ENCODE data around the gene XYLT1.

XYLT1 gene

DNA sequence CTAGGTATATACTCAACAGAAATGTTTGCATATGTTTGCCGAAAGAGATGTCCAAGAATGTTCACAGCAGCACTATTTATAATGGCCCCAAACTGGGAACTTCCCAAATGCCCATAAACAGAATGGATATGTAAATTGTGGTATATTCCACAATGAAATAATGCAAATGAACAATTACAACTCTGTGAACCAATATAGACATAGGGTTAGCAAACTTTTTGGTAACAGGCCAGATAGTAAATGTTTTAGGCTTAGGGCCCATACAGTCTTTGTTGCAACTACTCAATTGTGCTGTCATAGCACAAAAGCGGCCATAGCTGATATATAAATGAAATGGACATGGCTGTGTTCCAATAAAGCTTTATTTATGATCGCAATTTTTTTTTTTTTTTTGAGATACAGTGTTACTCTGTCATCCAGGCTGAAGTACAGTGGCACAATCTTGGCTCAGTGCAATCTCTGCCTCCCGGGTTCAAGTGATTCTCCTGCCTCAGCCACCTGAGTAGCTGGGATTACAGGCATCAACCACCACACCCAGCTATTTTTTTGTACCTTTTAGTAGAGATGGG lies 16.5 kb downstream of the XYLT1 start:
- no peak for DNase-seq

DNA sequence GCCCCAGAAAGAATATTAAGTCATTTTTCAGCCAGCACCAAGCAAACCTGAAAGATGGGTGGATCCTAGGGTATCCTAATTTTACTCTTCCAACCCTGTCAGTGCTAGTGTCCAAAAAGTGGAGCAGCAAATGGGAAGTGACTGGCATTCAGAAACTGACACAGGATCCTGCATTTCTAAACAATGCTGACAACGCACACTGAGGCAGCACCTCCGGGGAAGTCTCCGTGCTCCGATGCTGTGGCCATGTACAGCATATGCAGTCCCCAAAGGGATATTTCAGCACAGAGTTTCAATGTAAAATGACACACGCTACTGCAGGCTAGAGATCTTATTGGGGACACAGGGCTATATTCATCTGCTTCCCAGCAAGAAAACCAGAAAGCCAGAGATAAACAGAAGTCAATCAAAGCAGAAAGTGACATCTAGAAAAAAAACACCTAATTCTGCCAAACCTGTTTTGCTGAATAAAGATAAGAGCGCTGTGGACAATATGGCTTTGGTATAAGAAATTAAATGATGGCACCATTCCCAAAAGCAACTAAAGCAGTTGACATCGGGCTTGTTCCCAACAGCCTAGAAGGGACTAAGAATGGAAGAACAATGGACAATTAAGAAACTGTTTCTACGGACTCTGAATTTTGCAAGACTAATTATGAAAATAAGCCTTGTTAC lies 17.3 kb downstream of the XYLT1 start:
- no peak for DNase-seq

DNA sequence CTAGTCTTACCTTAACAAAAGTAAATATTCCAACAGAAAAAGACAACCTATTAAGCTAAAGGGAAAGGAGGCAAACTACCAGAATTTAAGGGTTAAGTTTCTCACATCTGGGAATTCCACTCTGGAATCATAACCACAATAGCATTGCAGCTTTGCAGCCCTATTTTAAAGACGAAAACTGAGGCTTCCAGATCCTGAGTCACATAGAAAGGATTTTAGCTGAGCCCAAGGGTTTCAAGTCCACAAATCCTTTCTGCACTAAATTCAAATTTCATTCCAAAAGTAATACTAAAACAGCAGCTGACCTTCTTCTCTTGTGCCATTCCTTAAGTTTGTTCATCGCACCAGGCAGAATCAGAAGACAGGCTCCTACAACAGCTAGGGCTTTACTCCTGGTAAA lies 17.8 kb downstream of the XYLT1 start:
- no peak for DNase-seq

DNA sequence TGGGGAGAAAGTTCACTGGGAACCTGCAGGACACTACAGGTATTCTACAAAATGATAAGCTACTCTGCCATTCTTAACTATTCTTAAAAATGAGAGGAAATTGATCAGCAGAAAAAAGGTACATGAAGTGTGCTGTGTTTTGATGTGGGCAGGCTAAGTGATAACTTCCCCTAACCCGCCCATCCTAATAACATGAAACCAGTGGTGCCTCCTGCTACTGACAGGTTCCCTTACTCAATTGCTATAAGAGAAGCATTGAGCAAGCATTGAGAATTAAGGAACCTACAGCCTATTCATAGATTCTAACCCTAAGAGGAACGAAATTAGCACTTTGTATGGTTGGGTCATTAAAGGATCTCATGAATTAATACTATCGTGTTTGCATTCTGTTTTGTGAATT lies 18.9 kb downstream of the XYLT1 start:
- DNase-seq, result no peak

DNA sequence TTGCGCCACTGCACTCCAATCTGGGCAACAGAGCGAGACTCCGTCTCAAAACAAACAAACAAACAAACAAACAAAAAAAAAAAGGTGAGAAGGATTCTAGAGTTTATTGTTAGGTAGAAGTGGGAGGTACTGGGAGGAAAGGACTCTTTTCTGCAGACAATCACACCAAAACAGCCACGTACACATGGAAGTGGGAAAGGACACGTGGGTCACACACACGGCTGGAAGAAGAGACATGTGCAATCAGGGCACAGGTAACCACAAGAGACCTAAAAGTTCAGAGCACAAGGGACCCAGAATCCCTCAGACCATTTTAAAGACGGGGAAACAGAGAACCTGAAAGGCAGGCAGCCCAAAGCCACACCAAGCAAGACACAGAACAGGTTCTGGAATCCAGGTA lies 20.5 kb downstream of the XYLT1 start:
- DNase-seq, result no peak

DNA sequence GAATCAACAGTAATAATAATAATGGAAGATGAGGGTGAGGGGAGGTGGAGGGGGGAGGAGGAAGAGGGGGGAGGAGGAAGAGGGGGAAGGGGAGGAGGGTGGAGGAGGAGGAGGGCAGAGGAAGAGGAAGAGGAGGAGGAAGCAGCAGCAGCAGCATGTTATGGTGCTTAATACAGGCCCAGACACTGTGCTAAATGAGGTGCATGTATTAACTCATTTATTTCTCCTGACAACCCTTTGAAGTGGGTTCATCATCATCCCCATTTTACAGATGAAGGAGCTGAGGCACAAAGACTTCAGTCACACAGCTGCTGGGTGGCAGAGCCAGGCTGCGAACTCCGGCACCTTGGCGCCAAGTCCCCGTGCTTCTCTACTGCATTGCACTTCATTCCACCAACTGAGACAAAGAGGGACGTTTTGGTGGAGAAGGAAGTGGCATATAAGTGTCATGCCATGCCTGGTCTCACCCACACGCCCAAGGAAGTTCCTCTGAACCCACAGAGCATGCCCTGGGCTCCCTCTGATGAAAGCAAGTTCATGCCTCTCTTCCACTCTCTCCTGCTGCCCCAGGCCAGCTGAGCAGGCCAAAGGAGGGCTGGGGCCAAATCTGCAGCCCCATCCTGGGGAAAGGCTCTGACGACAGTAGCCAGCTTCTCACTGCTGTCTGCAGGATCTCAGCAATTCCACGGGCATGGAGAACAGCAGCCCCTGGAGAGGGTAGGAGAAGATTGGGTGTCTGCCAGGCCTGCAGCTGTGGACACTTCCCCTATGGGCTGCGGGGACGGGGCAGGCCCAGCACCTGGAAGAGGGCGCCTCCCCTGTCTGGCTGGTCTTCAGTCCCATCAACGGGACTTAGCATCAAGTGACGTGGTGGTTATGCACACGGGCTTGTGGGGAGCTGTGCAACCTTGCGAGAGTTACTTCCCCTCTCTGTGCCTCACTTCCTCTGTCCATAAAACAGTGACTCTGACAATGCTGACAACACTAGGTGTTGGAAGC lies 21.8 kb downstream of the XYLT1 start:
- no peak for DNase-seq

DNA sequence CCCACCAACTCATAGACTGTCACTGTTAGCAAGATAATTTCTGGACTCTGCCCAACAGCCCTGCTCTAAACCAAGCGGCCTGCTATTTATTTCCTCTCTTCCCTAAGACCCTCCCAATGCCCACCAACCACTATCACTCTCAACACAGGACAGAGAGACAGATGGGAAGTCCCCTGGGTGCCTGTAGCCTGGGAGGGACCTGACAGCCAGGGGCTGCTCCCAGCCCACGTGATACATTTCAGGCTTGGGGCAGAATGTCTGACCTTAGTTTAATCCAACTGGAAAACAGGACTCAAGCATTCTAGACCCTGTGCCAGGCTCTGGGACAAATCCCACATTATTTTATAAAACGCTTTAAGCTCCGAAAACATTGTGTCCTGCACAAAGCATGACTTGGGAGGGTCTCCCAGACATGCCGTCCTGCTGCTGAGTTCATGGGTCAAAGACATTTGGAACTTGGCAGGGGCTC lies 23.6 kb downstream of the XYLT1 start:
- no peak for DNase-seq

DNA sequence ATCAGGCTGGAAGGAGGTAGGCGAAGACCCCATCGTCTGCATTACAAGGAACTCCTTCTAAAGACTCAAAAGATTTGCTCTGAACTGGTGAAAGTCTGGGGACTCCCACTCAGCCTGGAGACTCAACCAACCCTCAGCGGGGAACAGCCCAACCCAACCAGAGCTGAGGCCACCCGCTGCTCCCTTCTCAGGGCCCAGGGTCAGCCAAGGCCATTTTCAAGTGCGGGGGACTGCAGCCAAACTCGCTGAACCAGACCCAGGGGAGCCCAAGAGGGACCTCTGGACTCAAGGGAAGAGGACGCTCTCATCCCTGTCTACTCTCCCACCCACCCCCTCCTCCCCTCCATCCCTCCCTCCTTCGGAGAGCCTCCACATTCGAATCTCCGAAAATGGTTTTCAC lies 24.1 kb downstream of the XYLT1 start:
- no peak for DNase-seq

DNA sequence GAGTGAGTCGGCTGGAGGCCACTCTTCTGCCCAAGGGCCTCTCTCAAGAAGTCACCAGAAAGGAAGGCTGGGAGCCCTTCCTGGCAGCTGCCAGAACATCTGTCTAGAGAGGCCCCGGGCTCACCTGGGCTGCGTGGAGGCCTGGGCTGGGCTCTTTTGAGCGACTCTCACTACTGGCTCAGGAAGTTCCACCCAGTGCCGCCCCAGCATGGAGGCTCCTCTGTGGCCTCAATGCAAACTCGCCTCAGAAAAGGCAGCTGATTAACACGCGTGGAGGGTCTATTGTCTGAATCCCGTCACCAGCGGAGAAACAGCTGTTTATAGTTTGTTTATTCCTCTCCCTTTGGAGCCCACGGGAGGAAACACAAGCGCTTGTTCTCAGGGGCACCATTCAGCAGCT lies 25.3 kb downstream of the XYLT1 start:
- no peak for DNase-seq

DNA sequence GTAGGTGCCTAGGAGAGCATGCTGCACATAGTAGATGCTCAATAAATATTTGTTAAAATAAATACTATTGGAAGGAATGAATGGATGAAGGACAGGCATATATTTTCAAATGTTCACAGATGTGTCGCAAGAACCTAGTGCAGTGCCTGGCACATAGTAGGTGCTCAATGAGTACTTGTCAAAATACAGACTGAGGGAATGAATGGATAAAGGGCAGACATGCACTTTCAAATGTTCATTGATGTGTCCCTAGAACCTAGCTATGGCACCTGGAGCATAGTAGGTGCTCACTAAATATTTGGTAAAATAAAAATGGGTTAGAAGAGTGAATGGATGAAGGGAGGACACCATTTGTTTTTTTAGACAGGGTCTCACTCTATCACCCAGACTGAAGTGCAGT lies 26.1 kb downstream of the XYLT1 start:
- DNase-seq, result no peak

DNA sequence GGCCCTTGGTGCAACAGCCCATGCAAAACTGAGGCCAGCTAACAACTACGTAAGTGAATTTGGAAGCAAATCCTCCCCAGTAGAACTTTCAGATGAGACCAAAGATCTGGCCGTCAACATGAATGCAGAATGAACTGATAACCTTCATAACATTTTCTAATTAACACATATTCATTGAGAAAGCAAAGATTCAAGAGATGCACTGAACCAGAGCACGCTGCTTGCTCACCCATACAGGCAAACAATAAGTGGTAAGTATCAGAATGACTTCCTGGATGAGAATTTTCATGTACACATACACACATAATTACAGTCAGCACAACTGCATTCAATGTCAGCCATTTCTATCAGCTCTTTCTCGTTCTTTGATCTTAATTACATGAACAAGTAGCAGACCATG lies 30.6 kb downstream of the XYLT1 start:
- no peak for DNase-seq

DNA sequence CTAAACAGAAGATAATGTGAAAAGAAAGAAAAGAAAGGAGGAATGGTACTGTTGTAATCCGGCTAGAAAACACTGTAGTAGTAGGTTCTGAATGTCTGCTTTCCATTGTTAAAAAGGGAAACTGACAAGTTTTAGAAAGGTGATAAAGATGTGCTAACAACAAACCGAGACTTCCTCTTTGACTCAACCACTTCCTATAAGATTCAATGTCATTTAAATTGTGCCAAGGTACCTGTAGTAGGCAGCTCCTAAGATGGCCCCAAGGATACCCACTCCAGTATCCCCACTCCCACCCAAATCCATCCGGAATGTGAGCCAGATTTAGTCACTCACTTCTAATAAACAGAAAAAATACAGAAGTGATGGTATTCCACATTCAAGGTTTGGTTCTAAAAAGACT lies 31.2 kb downstream of the XYLT1 start:
- DNase-seq, result no peak

DNA sequence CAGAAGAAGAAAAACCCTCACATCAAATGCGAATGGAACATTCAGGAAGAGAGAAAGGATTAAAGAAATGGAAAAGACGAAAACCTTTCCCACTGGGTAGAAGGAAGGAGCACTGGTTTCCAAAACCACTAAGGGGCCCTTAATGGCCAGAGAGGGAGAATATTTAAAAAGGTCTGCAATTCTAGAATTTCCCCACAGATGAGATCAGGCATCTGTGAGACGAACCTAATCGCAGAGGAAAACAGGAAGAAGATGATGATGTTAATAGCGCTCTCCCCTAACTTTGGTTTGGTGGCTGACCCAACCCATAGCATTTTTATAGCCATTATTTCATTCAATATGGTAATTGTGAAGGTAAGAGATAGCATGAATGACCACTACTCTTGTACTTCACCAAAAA lies 32.8 kb downstream of the XYLT1 start:
- DNase-seq, result no peak

DNA sequence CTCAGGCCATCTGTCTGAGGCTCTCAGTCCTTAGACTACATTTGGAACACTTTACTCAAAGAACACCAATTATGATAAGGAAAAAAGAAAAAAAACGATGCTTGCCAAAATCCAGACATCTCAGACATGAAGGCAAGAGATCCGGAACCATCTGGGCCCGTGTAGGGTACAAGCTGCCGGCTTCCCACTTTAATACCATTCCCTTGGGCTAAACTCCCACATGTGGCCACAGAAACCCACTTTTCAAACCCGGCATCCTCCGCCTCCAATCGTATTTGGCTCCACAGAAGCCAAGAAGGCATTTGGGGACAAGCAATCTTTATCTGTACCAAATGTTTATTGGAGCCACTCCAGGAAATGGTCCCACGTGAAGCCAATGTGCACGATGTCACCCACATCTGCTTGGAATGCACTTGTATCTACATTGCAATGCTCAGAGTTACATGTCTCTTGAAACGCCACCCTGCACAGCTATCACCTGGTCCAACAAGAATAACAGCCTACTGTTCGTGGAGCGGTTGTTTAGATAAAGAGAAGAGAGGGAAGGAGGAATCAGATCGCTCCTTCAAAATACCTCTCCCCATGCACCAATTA lies 33.5 kb downstream of the XYLT1 start:
- DNase-seq, result no peak

DNA sequence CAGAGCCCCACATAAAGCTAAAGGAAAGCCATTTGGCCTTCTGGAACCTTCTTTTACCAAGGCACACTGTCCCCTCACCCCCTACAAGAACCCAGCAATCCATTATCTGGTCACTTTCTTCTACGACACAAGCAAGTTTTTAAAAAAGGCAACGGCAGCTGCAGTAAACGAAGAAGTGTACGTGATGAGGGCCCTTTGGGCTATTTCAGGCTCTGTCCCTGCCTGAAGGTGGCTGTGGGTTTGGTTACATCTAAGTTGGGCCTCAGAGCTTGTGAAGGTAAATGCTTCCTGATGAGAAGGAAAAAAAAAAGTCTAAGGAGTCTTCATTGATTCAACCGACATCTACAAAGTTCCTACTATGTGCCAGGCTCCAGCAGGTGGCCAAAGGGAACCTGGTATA lies 35.4 kb downstream of the XYLT1 start:
- DNase-seq, result no peak

DNA sequence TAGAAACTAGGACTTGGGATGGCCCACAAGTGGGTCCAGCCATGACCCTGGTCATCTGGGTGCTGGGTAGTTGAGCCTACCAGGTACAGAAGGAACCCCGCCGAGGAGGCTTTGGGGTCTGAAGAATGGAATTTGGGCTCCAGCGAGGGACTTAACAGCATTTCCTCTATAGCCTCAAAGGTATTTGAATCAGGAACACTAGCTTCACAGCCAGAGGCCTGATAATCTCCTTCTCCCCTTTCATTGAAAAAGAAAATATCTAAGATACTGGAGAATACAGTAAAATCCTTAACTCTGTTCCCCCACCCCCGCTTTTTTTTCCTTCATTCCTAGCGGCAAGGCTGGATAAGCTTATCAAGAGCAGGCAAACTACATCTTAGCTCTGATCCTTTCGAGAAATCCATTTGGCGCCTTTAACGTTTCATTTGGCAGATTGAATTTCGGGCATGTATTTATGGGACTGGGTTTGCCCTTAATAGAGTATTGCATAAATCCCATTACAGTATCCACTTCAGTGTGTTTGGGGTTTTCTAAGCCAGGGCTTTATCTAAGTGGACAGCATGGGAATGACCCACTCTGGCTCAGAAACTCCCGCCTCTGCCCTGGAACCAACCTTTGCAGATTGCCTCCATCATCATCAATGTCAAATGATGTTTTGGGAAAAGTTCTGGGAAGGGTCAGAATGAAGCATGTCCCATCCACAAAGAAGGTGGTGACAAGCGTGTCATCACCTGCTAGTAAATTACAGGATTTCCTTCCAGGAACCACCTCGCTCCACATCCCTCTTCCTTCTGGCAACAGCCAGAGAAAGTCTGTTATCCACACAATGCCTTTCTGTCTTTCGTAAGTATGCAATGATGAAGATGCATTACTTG lies 36.9 kb downstream of the XYLT1 start:
- no peak for DNase-seq

DNA sequence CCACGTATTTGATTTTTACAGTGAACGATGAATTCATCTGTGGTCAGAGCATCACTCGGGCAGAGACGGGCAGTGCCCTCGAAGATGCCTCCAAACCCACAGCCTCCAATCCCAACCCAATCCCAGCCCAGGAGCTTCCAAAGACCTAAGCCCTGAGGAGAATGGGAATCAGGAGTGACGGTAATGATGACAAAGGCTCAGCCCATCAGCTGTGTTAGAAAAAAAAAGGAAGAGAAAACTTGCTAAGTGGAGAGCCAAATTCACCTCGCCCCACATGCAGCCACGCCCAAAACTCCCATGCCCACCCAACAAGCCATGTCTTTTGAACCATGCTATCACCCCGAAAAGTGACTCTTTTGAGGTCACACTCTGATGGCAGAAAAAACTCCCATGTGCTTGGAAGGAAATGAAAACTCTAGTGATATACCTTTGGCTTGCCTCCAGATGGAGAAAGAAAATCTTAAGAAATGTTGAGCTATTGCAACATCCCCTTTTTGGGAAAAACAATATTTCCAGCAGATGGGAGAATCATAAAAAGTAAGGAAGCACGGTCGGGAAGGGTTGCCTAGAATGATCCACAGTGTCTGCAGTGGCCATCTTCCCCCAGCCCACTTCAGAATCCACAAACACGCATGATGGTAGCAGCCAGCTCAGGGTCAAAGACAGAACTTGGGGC lies 37.7 kb downstream of the XYLT1 start:
- no peak for DNase-seq

DNA sequence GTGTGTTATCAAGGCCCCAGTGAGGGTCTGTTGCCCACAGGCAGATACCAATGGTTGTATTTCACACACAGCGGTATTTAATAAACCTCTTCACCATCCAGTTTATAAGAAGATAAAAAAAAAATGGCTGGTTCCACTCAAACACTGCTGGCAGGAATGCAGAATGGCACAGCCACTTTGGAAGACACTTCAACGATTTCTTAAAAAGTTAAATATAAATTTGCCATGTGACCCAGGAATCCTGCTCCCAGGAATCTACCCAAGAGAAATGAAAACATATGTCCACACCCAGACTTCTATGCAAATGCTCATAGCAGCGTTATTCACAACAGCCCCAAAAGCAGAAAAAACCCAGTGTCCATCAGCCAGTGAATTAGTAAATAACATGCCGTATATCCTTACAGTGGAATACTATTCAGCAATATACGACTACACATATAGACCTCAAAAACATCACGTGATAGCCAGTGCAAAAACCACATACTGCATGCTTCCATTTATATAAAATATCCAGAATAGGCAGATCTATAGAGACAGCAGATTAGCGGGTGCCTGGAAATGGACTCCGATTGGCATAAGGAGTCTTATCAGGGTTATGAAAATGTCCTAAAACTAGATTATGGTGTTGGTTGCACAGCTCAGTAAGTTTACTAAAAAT lies 38.7 kb downstream of the XYLT1 start:
- DNase-seq, result no peak

DNA sequence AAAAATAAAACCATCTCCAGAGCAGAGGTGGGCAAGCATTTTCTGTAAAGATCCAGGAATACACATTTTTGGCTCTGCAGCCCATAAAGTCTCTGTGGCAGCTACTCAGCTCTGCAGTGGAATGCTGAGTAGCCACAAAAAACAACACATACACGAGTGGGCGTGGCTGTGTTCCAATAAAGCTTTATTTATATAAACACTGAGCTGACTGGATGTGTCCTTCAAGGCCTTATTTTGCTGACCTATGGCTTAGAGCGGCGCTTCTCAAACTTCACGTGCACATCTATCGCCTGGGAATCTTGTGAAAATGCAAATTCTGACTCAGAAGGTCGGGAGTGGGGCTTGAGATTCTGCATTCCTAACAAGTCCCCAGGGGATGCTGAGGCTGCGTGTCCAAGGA lies 39.7 kb downstream of the XYLT1 start:
- no peak for DNase-seq

DNA sequence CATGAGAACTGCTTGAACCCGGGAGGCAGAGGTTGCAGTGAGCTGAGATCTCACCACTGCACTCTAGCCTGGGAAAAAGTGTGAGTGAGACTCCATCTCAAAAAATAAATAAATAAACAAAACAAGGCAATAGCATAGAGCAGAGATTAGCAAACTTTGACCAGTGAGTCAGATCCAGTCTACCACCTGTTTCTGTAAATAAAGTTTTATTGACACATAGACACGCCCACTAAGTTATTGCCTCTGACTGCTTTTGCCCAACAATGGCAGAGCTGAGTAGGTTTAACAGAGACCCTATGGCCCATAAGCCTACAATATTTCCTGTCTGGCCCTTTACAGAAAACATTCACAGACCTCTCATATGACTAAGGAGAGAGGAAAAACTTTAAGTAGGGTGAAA lies 44.3 kb downstream of the XYLT1 start:
- DNase-seq, result no peak

DNA sequence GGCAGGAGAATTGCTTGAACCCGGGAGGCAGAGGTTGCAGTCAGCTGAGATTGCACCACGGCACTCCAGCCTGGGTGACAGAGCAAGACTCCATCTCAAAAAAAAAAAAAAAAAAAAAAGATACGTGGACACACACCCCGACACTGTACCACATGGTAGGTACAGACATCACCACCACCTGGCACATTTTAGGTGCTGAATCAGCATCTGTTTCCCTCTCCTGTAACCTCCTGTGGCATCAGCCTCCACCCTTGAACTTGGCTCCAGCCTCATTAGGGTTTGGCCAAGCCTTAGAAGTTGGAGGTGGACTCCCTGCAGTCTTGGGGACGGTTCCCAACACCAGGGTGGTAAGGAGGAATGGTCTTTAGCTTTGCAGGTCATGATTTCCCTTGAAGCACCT lies 46.0 kb downstream of the XYLT1 start:
- DNase-seq, result no peak

All from activated CD4-positive, CD25-positive, alpha-beta regulatory T cell (primary cell).